ENCODE results near the gene ABCF3.

Gene ABCF3

GRCh38 chr3:184196536-184196935, 10.5 kb downstream of the ABCF3 start:
- Mint-ChIP-seq H3K4me1 (no peaks in the 10 kb centered on the region), H3K27ac (no peak overlapping the region), H3K4me3 (no peak overlapping the region), H3K9me3 (no peaks in the 10 kb centered on the region), H3K27me3 (no peaks in the 10 kb centered on the region)
- DNase-seq = no peak
- peak; percentile 10 for ATAC-seq

GRCh38 chr3:184198509-184198908, 12.5 kb downstream of the ABCF3 start:
- Mint-ChIP-seq H3K27ac (no peak overlapping the region), H3K27me3 (no peaks in the 10 kb centered on the region), H3K4me3 (no peak overlapping the region), H3K4me1 (no peaks in the 10 kb centered on the region), H3K9me3 (no peaks in the 10 kb centered on the region)
- ATAC-seq (peak; percentile 11), DNase-seq (no peak)

- no peak for ATAC-seq
- H3K9me3 Mint-ChIP-seq = no peaks in the 10 kb centered on the region
- DNase-seq = no peak
- H3K4me1 Mint-ChIP-seq = no peaks in the 10 kb centered on the region
- H3K27me3 Mint-ChIP-seq = peaks cover 6% of the 10 kb centered on the region
- H3K27ac Mint-ChIP-seq = no peak overlapping the region
- no peak overlapping the region for H3K4me3 Mint-ChIP-seq
Observed at GRCh38 chr3:184200825-184201224, 14.8 kb downstream of the ABCF3 start.

- DNase-seq (no peak), ATAC-seq (no peak)
- H3K27me3 Mint-ChIP-seq = peaks cover 21% of the 10 kb centered on the region
- H3K4me3 Mint-ChIP-seq = no peak overlapping the region
- no peaks in the 10 kb centered on the region for H3K9me3 Mint-ChIP-seq
- H3K27ac Mint-ChIP-seq = no peak overlapping the region
- no peaks in the 10 kb centered on the region for H3K4me1 Mint-ChIP-seq
Observed at GRCh38 chr3:184203526-184203925, 17.5 kb downstream of the ABCF3 start.

- H3K9me3 Mint-ChIP-seq = no peaks in the 10 kb centered on the region
- peaks cover 21% of the 10 kb centered on the region for H3K27me3 Mint-ChIP-seq
- DNase-seq (no peak), ATAC-seq (no peak)
- no peak overlapping the region for H3K4me3 Mint-ChIP-seq
- H3K27ac Mint-ChIP-seq = no peak overlapping the region
- H3K4me1 Mint-ChIP-seq = no peaks in the 10 kb centered on the region
Observed at GRCh38 chr3:184209146-184209923, 23.3 kb downstream of the ABCF3 start.

- H3K9me3 Mint-ChIP-seq = no peaks in the 10 kb centered on the region
- H3K4me1 Mint-ChIP-seq = no peaks in the 10 kb centered on the region
- no peak overlapping the region for H3K27ac Mint-ChIP-seq
- H3K27me3 Mint-ChIP-seq = peaks cover 10% of the 10 kb centered on the region
- DNase-seq (no peak), ATAC-seq (no peak)
- no peak overlapping the region for H3K4me3 Mint-ChIP-seq
Observed at GRCh38 chr3:184211297-184211696, 25.3 kb downstream of the ABCF3 start.

GRCh38 chr3:184211718-184212117, 25.7 kb downstream of the ABCF3 start:
- Mint-ChIP-seq H3K27me3 (peaks cover 6% of the 10 kb centered on the region), H3K4me3 (no peak overlapping the region), H3K27ac (no peak overlapping the region), H3K9me3 (no peaks in the 10 kb centered on the region), H3K4me1 (no peaks in the 10 kb centered on the region)
- DNase-seq (no peak), ATAC-seq (no peak)

GRCh38 chr3:184218814-184219213, 32.8 kb downstream of the ABCF3 start:
- no peaks in the 10 kb centered on the region for H3K4me1 Mint-ChIP-seq
- peaks cover 4% of the 10 kb centered on the region for H3K27me3 Mint-ChIP-seq
- H3K27ac Mint-ChIP-seq = no peak overlapping the region
- H3K9me3 Mint-ChIP-seq = no peaks in the 10 kb centered on the region
- H3K4me3 Mint-ChIP-seq = no peak overlapping the region
- ATAC-seq = no peak
- no peak for DNase-seq

- DNase-seq = no peak
- Mint-ChIP-seq H3K4me3 (no peak overlapping the region), H3K27ac (no peak overlapping the region), H3K4me1 (no peaks in the 10 kb centered on the region), H3K27me3 (peaks cover 37% of the 10 kb centered on the region), H3K9me3 (no peaks in the 10 kb centered on the region)
- no peak for ATAC-seq
Observed at GRCh38 chr3:184222521-184222920, 36.5 kb downstream of the ABCF3 start.

- no peak overlapping the region for H3K27ac Mint-ChIP-seq
- H3K4me3 Mint-ChIP-seq = no peak overlapping the region
- H3K27me3 Mint-ChIP-seq = peaks cover 51% of the 10 kb centered on the region
- H3K9me3 Mint-ChIP-seq = no peaks in the 10 kb centered on the region
- DNase-seq = no peak
- peaks cover 4% of the 10 kb centered on the region for H3K4me1 Mint-ChIP-seq
- no peak for ATAC-seq
Observed at GRCh38 chr3:184223946-184224345, 37.9 kb downstream of the ABCF3 start.

GRCh38 chr3:184227481-184227935, 41.5 kb downstream of the ABCF3 start:
- DNase-seq (peak; percentile 51 to 60), ATAC-seq (peak; percentile 52)
- Mint-ChIP-seq H3K4me1 (peaks cover 15% of the 10 kb centered on the region), H3K4me3 (no peak overlapping the region), H3K27me3 (peaks cover 74% of the 10 kb centered on the region), H3K9me3 (no peaks in the 10 kb centered on the region), H3K27ac (no peak overlapping the region)

- no peaks in the 10 kb centered on the region for H3K9me3 Mint-ChIP-seq
- ATAC-seq = no peak
- H3K4me1 Mint-ChIP-seq = peaks cover 15% of the 10 kb centered on the region
- peak overlapping the region; percentile 76 to 82 for H3K4me3 Mint-ChIP-seq
- no peak for DNase-seq
- H3K27ac Mint-ChIP-seq = no peak overlapping the region
- peaks cover 82% of the 10 kb centered on the region for H3K27me3 Mint-ChIP-seq
Observed at GRCh38 chr3:184228376-184229137, 42.6 kb downstream of the ABCF3 start.

- H3K9me3 Mint-ChIP-seq = no peaks in the 10 kb centered on the region
- H3K4me3 Mint-ChIP-seq = peak within 1 kb of the TSS; percentile 76 to 82
- peaks cover 73% of the 10 kb centered on the region for H3K27me3 Mint-ChIP-seq
- peaks cover 15% of the 10 kb centered on the region for H3K4me1 Mint-ChIP-seq
- ATAC-seq (peak; percentile 80), DNase-seq (peak; percentile 60 to 77)
- no peak within 1 kb of the TSS for H3K27ac Mint-ChIP-seq
Observed at GRCh38 chr3:184229394-184230080, 43.5 kb downstream of the ABCF3 start, which contains the start of gene VWA5B2. TSS of gene VWA5B2 (plus strand) at chr3:184229585. CDS start at chr3:184230529, 944 bp downstream.

- peak overlapping the region in 1 of 2 donors; percentile 27 for H3K4me3 Mint-ChIP-seq
Observed at GRCh38 chr3:184230081-184230602, 44.1 kb downstream of the ABCF3 start.

More at GRCh38 chr3:184230081-184230602, 44.1 kb downstream of the ABCF3 start:
- Mint-ChIP-seq H3K4me1 (peaks cover 15% of the 10 kb centered on the region), H3K27ac (no peak overlapping the region), H3K27me3 (peaks cover 67% of the 10 kb centered on the region), H3K9me3 (no peaks in the 10 kb centered on the region)
- DNase-seq = no peak
- peak; percentile 19 for ATAC-seq

Measured in stimulated activated naive CD8-positive, alpha-beta T cell treated with anti-CD3 and anti-CD28 coated beads, Interleukin-15, amount 100 ng/mL, for 72 hours (primary cell).